Endothelial cell of umbilical vein (primary cell): ENCODE measurements around the gene ATXN2.

ENCODE experiments used
- EZH2 ChIP-seq: IDR thresholded peaks from 2 replicates; pipeline ENCODE4 v1.6.1; 2012; ENCODE audit warnings: borderline replicate concordance, low read depth, mild to moderate bottlenecking, moderate library complexity, low read length, inconsistent platforms; ENCODE audit not compliant: severe bottlenecking
- JUN ChIP-seq: IDR thresholded peaks from 2 replicates; pipeline ENCODE4 v1.6.1; 2011; ENCODE audit warnings: borderline replicate concordance, low read depth; ENCODE audit not compliant: insufficient read length, insufficient read depth
- POLR2A ChIP-seq: IDR thresholded peaks from 2 replicates; pipeline ENCODE4 v1.6.1; 2012; ENCODE audit warnings: low read depth, mild to moderate bottlenecking, control low read depth, low read length
- POLR2AphosphoS5 ChIP-seq: IDR thresholded peaks from 2 replicates; pipeline ENCODE4 v1.6.1; 2012; ENCODE audit warnings: low read depth, mild to moderate bottlenecking, control low read depth, low read length, moderate library complexity; ENCODE audit not compliant: insufficient read depth
- TF ChIP-seq, protein P1 (sequence below), 2 donors: IDR thresholded peaks; 1 replicate in 1 of 2; 2 replicates in 1 of 2; pipeline ENCODE4 v1.5.1; 2011; ENCODE audit warnings: low read length in 2 of 2, mild to moderate bottlenecking in 2 of 2, moderate library complexity in 2 of 2, control low read depth in 1 of 2, inconsistent platforms in 1 of 2, low read depth in 1 of 2; ENCODE audit not compliant: insufficient read depth in 1 of 2; ENCODE audit errors: extremely low read depth in 1 of 2
- TF ChIP-seq, protein P2 (sequence below): IDR thresholded peaks from 2 replicates; pipeline ENCODE4 v1.6.1; 2011; ENCODE audit not compliant: insufficient read depth, insufficient read length

DNA sequence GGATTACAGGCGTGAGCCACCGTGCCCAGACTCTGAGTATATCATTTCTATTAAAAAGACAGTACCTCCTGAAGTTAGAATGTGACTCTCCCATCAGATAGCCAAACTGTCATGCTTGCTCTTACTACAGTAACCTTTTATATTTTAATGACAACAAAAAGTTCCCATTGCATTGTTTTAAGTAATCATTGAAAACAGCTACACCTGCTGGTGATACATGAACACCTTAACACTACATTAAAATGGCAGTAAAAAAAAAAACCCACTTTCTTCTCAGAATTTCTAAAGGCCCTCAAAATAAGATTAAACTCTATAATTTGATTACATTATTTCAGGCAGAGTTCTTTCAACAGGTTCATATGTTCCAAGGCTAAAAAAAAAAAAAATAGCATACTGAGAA lies 116.7 kb downstream of the ATXN2 start:
- TF ChIP-seq, protein P1, sequence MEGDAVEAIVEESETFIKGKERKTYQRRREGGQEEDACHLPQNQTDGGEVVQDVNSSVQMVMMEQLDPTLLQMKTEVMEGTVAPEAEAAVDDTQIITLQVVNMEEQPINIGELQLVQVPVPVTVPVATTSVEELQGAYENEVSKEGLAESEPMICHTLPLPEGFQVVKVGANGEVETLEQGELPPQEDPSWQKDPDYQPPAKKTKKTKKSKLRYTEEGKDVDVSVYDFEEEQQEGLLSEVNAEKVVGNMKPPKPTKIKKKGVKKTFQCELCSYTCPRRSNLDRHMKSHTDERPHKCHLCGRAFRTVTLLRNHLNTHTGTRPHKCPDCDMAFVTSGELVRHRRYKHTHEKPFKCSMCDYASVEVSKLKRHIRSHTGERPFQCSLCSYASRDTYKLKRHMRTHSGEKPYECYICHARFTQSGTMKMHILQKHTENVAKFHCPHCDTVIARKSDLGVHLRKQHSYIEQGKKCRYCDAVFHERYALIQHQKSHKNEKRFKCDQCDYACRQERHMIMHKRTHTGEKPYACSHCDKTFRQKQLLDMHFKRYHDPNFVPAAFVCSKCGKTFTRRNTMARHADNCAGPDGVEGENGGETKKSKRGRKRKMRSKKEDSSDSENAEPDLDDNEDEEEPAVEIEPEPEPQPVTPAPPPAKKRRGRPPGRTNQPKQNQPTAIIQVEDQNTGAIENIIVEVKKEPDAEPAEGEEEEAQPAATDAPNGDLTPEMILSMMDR (IDR thresholded peaks at IDR 0.05; ENCODE audit: extremely low read depth in 1 of 2, insufficient read depth in 1 of 2, low read depth in 1 of 2, low read length in 2 of 2): peak in 1 of 2 donors; percentile 16
- TF ChIP-seq POLR2A (no peak), EZH2 (no peak), POLR2AphosphoS5 (no peak), JUN (no peak)
- TF ChIP-seq, protein P2, sequence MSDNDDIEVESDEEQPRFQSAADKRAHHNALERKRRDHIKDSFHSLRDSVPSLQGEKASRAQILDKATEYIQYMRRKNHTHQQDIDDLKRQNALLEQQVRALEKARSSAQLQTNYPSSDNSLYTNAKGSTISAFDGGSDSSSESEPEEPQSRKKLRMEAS: no peak
